ENCODE measurements around the gene KLHDC7B. TPM values are rescaled to one million over a fixed set of nuclear protein-coding genes. Genes with fewer than 3 reads are reported as not detected.

Gene KLHDC7B
- total and polyA plus RNA-seq, 2 of the 13 experiments (the other 11 are each of a cell fraction or from before 2014, with no cell fraction given), result 0.11 TPM; not detected in 1

- TF ChIP-seq MBD4 (IDR thresholded peaks at IDR 0.05; ENCODE audit: borderline replicate concordance, low read length) (no peak), ZNF276 (CRISPR knock-in tag; IDR thresholded peaks at IDR 0.05; ENCODE audit: low read depth) (peak; percentile 71; the same call in 1 of the 2 replicates), ZNF784 (CRISPR knock-in tag; IDR thresholded peaks at IDR 0.05; ENCODE audit: borderline replicate concordance) (no peak), ZNF383 (CRISPR knock-in tag; IDR thresholded peaks at IDR 0.05; ENCODE audit: borderline replicate concordance) (no peak), ZNF737 (CRISPR knock-in tag; IDR thresholded peaks at IDR 0.05; ENCODE audit: borderline replicate concordance) (no peak), FOXC1 (CRISPR knock-in tag; IDR thresholded peaks at IDR 0.05; ENCODE audit: borderline replicate concordance) (0 out of 2 replicates have a peak, but pooled peaks have one; percentile 63), CHD2 (IDR thresholded peaks at IDR 0.05; ENCODE audit: low read depth, low read length) (no peak), GPBP1L1 (CRISPR knock-in tag; IDR thresholded peaks at IDR 0.05) (no peak), SRSF9 (IDR thresholded peaks at IDR 0.05; ENCODE audit: borderline replicate concordance, insufficient read depth, low read depth, low read length, poor library complexity, severe bottlenecking) (no peak), HINFP (CRISPR knock-in tag; IDR thresholded peaks at IDR 0.05; ENCODE audit: low read depth) (peak; percentile 83; the same call in 1 of the 2 replicates), GMEB2 (CRISPR knock-in tag; IDR thresholded peaks at IDR 0.05; ENCODE audit: low read depth) (no peak), NR2F1 (CRISPR knock-in tag; IDR thresholded peaks at IDR 0.05) (peak in 1 of 2 experiments; percentile 54; a peak in 1 of 4 replicates), FOXO4 (CRISPR knock-in tag; conservative IDR thresholded peaks at IDR 0.05) (no peak), ZNF891 (CRISPR knock-in tag; IDR thresholded peaks at IDR 0.05) (no peak), TBX2 (CRISPR knock-in tag; IDR thresholded peaks at IDR 0.05; ENCODE audit: borderline replicate concordance) (peak; percentile 65; the same call in 1 of the 2 replicates)
Observed at GRCh38 chr22:50562523-50563412, 17.1 kb downstream of the KLHDC7B start, which contains the start of gene SYCE3 (continued).
